ENCODE results near the gene PPP1R16B. TPM values are rescaled to one million over a fixed set of nuclear protein-coding genes. Genes with fewer than 3 reads are reported as not detected.

The PPP1R16B gene
- total RNA-seq, 6 experiments from 2014 or later, result 0.62 to 4.0 (median 2.3) TPM

DNA sequence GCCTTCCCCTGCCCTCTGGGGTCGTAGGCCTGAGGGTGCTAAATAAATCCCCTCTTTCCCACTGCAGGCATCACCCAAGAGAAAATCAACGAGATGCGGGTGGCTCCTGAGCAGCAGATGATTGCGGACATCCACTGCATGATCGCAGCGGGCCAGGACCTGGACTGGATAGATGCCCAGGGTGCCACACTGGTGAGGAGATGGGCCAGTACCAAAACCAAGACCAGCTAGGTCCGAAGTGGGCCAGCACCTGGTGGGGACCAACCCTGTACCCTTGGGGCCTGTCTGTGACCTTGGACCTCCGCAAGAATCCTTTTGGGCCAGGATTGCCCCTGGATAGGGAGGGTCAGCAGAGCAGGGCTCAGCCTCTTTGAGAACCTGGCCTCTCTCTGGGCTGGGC lies 97.1 kb downstream of the PPP1R16B start:
- H3K27ac ChIP-seq, result no peak overlapping the region
- no peak for TF ChIP-seq POLR2A (IDR thresholded peaks at IDR 0.05)
- TF ChIP-seq, protein P1, sequence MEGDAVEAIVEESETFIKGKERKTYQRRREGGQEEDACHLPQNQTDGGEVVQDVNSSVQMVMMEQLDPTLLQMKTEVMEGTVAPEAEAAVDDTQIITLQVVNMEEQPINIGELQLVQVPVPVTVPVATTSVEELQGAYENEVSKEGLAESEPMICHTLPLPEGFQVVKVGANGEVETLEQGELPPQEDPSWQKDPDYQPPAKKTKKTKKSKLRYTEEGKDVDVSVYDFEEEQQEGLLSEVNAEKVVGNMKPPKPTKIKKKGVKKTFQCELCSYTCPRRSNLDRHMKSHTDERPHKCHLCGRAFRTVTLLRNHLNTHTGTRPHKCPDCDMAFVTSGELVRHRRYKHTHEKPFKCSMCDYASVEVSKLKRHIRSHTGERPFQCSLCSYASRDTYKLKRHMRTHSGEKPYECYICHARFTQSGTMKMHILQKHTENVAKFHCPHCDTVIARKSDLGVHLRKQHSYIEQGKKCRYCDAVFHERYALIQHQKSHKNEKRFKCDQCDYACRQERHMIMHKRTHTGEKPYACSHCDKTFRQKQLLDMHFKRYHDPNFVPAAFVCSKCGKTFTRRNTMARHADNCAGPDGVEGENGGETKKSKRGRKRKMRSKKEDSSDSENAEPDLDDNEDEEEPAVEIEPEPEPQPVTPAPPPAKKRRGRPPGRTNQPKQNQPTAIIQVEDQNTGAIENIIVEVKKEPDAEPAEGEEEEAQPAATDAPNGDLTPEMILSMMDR (IDR thresholded peaks at IDR 0.05), result no peak
- ATAC-seq (no peak), DNase-seq (no peak)
- no peaks in the 10 kb centered on the region for H3K9me3 ChIP-seq
- no peaks in the 10 kb centered on the region for H3K4me1 ChIP-seq
- H3K4me3 ChIP-seq, result no peak overlapping the region
- WGBS (ENCODE audit: insufficient coverage, low coverage, low lambda C conversion rate, missing lambda C conversion rate), result 100% methylated on average over 4 of the region's 8 CpGs
- no peaks in the 10 kb centered on the region for H3K27me3 ChIP-seq
- no peaks in the 10 kb centered on the region for H3K36me3 ChIP-seq
- intact Hi-C loops (cut with DNase I), result no loop called here

DNA sequence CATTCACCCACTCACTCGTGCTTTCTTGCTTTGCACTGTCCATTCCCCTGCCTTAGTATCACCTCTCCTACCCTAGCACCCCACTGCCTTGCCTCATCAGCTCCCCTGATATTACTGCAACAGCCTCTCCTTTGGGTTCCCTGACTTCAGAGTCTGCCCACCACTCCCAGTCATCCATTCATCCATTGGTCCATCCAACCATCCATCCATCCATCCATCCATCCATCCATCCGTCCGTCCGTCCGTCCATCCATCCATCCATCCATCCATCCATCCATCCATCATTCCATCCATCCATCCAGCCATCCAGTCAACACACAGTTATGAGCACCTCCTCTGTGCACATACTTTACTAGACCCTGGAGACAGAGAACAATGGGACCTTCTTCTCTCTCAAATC lies 97.8 kb downstream of the PPP1R16B start:
- 56% methylated on average over 5 of the region's 5 CpGs for WGBS (ENCODE audit: insufficient coverage, low coverage, low lambda C conversion rate, missing lambda C conversion rate)
- Histone ChIP-seq H3K9me3 (no peaks in the 10 kb centered on the region), H3K27ac (no peak overlapping the region), H3K27me3 (no peaks in the 10 kb centered on the region), H3K4me1 (no peaks in the 10 kb centered on the region), H3K4me3 (no peak overlapping the region), H3K36me3 (no peaks in the 10 kb centered on the region)
- TF ChIP-seq POLR2A (IDR thresholded peaks at IDR 0.05), result no peak
- ATAC-seq (no peak), DNase-seq (no peak)
- intact Hi-C loops (cut with DNase I), result no loop called here

DNA sequence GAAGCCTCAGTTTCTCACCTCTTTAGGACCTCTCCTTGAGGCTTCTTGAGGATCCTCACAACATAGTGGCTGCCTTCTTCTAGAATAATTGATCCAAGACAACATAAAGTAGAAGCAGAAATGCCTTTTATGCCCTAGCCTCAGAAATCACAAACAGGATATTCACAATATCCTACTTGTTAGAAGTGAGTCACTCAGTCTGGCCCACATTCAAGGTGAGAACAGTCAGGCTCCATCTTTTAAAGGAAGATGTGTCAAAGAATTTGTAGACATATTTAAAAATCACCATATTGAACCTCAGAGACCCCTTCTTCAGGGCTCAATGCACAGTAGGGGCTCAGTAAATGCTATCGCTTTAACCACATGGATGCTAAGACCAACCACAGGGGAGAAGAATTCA lies 99.9 kb downstream of the PPP1R16B start:
- intact Hi-C loops (cut with DNase I), result no loop called here
- Histone ChIP-seq H3K27ac (no peak overlapping the region), H3K9me3 (no peaks in the 10 kb centered on the region), H3K27me3 (no peaks in the 10 kb centered on the region), H3K36me3 (no peaks in the 10 kb centered on the region), H3K4me1 (no peaks in the 10 kb centered on the region), H3K4me3 (no peak overlapping the region)
- WGBS (ENCODE audit: insufficient coverage, low coverage, low lambda C conversion rate, missing lambda C conversion rate), result 89% methylated on average over 1 of the region's 1 CpG
- ATAC-seq, result no peak
- DNase-seq, result no peak
- TF ChIP-seq, protein P1 (IDR thresholded peaks at IDR 0.05), result no peak
- no peak for TF ChIP-seq POLR2A (IDR thresholded peaks at IDR 0.05)

DNA sequence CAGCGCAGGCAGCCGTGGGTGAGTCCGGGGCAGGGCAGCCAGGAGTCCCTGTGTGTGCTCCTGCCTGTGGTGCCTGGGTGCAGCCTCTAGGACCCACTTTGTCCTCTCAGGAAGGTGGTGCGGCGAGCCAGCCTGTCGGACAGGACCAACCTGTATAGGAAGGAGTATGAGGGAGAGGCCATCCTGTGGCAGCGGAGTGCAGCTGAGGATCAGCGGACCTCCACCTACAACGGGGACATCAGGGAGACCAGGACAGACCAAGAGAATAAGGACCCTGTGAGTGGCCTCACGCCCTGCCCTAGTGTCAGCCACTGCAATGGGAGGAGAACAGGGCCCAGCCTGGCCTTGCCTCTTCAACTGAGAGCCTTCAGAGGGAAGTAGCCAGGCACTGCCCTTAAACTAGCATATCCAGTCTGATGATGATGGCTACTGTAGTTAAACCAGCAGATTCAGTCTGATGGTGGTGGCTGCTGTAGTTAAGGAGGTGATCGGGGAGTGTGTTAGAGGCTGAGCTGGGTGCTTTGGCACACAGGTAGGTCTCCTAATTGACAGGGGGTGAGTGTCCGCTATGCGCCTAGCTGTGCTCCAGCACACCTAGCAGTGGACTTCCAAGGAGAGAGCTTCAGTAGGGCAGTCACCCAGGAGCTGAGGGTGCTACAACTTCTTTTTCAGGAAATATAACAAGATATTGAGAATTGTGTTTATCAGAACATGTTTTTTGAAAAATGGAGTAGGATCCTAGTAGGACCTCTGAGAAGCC lies 102.6 kb downstream of the PPP1R16B start:
- no peak overlapping the region for H3K27ac ChIP-seq
- intact Hi-C loops (cut with DNase I), result no loop called here
- ATAC-seq (peak in 1 of 4 donors; percentile 15), DNase-seq (no peak)
- peaks cover 0 to 2% (median under 1%) of the 10 kb centered on the region in 4 donors for H3K4me1 ChIP-seq
- WGBS (ENCODE audit: insufficient coverage, low coverage, low lambda C conversion rate, missing lambda C conversion rate), result 92% methylated on average over 6 of the region's 13 CpGs
- TF ChIP-seq POLR2A (IDR thresholded peaks at IDR 0.05), result no peak
- TF ChIP-seq, protein P1 (IDR thresholded peaks at IDR 0.05), result no peak
- H3K36me3 ChIP-seq, result no peaks in the 10 kb centered on the region
- no peak overlapping the region for H3K4me3 ChIP-seq
- H3K27me3 ChIP-seq, result no peaks in the 10 kb centered on the region
- no peaks in the 10 kb centered on the region for H3K9me3 ChIP-seq

DNA sequence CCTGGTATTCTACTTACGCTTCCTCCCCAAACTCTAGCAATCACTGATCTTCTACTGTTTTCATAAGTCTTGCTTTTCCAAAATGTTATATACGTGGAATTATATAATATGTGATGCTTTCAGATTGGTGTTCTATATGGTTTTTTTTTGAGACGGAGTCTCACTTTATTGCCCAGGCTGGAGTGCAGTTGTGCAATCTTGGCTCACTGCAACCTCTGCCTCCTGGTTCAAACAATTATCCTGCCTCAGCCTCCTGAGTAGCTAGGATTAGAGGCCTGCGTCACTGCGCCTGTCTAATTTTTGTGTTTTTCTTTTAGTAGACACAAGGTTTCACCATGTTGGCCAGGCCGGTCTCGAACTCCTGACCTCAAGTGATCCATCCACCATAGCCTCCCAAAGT lies 109.9 kb downstream of the PPP1R16B start:
- intact Hi-C loops (cut with DNase I), result no loop called here
- peaks cover 0 to 13% (median 2%) of the 10 kb centered on the region in 4 donors for H3K4me1 ChIP-seq
- TF ChIP-seq, protein P1 (IDR thresholded peaks at IDR 0.05), result no peak
- TF ChIP-seq POLR2A (IDR thresholded peaks at IDR 0.05), result no peak
- no peaks in the 10 kb centered on the region for H3K27me3 ChIP-seq
- H3K36me3 ChIP-seq, result no peaks in the 10 kb centered on the region
- no peaks in the 10 kb centered on the region for H3K9me3 ChIP-seq
- DNase-seq (no peak), ATAC-seq (no peak)
- H3K27ac ChIP-seq, result no peak overlapping the region
- H3K4me3 ChIP-seq, result no peak overlapping the region
- 79% methylated on average over 7 of the region's 7 CpGs for WGBS (ENCODE audit: insufficient coverage, low coverage, low lambda C conversion rate, missing lambda C conversion rate)

Data from right lobe of liver (tissue), 6 donors.